Frontal cortex (tissue), 4 donors: ENCODE measurements around the gene SLX4. TPM values are rescaled to one million over a fixed set of nuclear protein-coding genes. Genes with fewer than 3 reads are reported as not detected.

ENCODE experiments used
- DNase-seq, 2 donors: peaks; one replicate each; pipeline ENCODE4 v3.0.0; 2012; ENCODE audit warnings: low spot score in 2 of 2
- FAIRE-seq: peaks from 2 replicates; lab custom pipeline; 2012; peaks lifted over from hg19 to GRCh38; lab: Jason Lieb, UNC
- total RNA-seq: library from RNA; depleted of rRNA; stranded (reverse); fragments of >200 nt; gene quantifications from one replicate; pipeline ENCODE4 v1.2.3, GENCODE V29; 2014
- donor health status: control.
- donor health status: control.
- donor health status: control.

The SLX4 gene
- total RNA-seq, 1 donor from 2014 or later, result 4.5 TPM

DNA sequence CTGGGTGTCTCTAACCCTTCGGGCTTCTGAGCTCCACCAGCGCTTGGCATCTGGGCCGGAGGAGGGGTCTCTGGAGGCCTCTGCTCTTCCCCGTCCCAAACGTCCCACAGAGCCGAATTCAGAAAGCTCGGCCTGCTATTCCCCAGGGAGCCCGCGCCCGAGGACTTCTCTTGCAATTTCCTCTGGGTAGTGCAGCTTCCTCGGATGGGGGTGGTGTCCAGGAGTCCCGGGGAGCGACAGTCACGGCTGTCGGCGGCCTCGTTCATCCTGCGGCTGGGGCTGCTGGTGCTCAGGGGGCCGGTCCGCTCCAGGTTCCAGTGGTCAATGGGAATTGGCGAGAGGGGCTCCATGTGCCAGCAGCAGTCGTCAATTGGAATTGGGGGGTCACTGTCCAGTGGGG lies 22.4 kb downstream of the SLX4 start:
- no peak for FAIRE-seq
- no peak for DNase-seq

- FAIRE-seq, result no peak
- no peak for DNase-seq
These were observed 23.8 kb downstream of the SLX4 start for GRCh38 chr16:3587547-3588110.

DNA sequence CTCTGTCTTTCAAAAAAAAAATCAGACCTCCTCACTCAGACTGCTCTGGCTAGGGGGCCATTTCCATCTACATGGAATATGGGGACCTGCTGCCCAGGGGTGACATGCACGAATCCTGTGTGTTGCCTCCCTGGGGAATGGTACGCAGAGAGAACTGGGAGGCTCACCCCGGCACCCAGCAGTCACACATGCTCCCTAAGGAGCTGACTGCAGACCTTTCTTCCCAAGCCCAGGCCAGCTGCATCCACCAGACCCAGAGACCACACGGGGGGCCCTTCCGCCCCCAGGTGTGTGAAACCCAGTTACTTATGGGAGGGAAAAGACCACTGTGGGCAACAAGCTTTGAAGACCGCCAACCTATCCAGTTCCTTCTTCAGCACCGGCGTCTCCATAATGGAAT lies 27.0 kb downstream of the SLX4 start:
- DNase-seq (no peak), FAIRE-seq (no peak)

DNA sequence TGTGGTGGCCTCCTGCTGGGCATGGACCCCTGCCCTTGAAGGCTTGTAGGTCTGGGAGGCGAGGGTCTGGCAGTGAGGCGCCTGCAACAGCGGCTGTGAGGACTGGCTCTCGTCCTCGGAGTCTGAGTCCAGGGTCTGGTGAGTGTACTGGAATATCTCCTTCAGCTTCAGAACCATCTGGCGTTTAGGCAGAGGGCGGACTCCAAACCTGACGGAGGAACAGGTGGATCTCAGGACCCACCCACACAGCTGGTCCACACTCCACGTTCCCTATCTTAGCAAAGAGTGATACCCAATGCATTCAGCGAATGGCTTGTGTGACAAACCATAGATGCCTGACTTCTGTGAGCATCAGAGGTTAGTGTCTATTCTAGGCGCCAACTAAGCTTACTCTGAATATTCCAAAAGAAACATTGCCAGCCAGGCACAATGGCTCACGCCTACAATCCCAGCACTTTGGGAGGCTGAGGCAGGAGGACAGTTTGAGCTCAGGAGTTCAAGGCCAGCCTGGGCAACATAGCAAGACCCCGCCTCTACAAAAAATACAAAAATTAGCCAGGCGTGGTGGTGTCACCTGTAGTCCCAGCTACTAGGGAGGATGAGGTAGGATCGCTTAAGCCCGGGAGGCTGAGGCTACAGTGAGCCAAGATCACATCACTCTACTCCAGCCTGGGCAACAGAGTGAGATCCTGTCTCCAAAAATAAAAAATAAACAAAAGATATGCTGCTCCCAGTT lies 27.9 kb downstream of the SLX4 start:
- no peak for FAIRE-seq
- DNase-seq, result no peak

DNA sequence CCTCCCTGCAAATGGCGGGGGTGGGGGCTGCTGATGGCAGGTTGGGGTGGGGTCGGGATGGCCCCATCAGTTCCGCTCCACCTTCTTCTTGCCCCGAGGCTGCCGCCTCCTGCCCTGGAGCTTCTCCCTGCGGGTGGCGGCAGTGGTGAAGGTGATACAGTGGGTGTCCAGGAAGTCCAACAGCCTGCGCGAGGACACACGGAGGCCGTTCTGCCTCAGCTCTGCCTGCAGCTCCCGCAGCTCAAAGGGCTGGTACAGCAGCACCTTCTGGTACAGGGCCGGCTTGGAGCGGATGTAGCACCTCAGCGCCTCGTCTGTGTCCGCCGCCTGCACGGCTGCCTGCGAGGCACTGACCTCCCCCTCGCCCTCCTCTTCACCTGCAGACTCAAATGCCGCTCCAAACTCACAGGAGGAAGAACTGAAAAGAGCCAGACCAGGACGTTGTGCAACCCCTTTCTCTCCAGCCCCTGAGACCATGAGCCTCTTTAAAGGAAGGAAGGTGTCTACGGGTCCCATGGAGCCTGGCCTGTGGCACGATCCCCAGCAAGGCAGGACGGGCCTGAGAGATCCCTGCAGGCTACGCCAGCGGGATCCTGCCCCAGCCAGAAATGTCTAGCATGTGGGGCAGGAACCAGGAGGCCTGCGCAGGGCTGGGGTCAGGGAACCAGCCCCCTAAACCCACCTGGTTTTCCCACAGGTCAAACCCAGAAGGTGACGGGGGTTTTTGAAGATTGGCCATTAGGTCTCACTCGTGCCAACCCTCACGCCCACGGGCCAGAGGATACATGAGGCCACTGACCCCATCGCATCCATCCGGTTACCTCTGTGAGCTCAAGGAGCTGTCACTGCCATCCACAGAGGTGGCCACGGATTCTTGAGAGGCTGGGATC lies 28.9 kb downstream of the SLX4 start:
- FAIRE-seq (no peak), DNase-seq (no peak)

DNA sequence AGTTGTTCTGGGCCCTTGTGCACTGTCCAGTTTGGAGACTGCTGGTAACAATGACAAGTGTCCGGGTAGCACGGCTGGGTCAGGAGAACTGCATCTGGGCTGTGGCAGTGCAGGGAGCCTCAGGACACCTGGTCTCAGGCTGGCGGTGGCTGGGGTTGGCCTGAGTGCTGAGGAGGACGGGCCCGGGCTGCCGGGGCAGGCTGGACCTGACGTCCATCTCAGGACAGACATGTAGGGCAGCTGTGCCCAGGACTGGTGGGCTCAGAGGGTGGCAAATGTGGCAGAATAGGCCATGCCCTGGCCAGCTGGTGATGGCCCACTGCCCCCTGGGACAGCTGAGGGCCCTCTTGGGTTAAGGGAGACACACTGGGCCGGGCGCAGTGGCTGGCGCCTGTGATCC lies 30.0 kb downstream of the SLX4 start:
- FAIRE-seq (no peak), DNase-seq (no peak)

DNA sequence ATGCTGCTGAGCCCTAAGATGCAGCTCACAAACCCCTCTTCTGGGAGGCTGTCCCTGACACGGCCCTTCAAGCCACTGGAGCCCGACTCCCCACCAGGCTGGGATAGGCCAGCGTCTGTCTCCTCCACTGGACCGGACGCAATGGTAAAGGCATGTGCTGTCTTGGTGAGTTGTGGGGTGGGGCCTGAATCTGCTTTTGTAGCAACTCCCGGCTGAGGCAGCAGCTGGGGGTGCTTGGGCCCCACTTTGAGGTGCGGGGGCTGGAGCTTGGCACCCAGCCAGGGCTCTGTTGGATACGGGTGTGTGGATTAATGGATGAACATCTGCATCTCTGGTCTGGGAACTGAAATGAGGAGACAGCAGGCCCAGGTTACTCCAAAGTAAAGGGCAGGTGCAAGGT lies 30.7 kb downstream of the SLX4 start:
- no peak for FAIRE-seq
- no peak for DNase-seq

GRCh38 chr16:3580251-3580651 lies 31.2 kb downstream of the SLX4 start:
- DNase-seq, result no peak
- FAIRE-seq, result no peak

GRCh38 chr16:3579776-3580175 lies 31.6 kb downstream of the SLX4 start:
- DNase-seq, result no peak
- FAIRE-seq, result no peak

DNA sequence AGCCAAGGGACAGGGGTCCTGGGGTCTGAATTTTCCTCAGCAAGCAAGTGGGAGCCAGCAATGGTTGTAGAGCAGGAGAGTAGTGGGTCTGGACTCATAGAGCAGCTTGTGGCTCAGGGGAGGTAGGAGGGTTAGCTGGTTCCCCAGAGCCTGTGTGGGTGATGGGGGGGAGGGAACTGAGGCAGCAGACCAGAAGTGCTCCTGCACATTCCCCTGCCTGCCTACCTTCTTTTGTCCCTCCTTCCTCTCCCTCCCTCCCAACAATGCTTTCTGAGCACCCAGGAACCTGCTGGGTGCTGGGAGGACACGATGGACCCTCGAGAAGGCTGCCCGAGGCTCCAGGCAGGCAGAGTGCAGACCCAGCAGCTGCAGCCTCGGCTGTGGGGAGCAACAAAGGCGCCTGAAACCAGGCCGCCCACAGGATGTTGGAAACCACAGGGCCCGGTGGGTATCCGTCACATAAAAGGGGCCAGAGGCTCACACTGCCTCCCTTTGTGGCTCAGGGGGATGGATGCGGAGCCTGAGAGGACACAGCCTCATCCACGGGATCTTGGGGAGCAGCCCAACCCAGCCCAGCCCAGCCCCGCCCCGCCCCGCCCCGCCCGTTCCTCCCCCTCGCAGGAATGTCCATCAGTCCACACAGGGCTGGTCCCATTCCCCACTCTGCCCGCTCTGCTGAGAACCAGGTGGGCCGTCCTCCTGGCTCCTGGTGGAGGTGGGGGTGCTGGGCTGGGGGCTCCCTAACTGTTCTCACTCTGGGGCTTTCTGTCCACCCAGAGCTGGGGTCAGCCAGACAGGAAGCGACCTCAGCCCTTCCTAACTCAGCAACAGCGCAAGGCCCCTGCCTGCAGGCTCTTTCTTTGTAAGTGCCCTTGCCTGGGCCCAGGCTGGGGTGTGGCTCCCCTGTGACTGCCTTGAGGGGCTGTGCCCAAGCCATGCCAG lies 32.5 kb downstream of the SLX4 start:
- FAIRE-seq, result no peak

GRCh38 chr16:3578121-3578520 lies 33.3 kb downstream of the SLX4 start:
- FAIRE-seq (no peak), DNase-seq (no peak)

More for the DNA sequence above, 32.5 kb downstream of the SLX4 start:
- no peak for DNase-seq

GRCh38 chr16:3577302-3577752 lies 34.1 kb downstream of the SLX4 start, which contains the start of gene NLRC3:
TSS of gene NLRC3 (minus strand) at chr16:3577403. CDS start at chr16:3565036, 12,367 bp downstream.
- DNase-seq (no peak), FAIRE-seq (no peak)

DNA sequence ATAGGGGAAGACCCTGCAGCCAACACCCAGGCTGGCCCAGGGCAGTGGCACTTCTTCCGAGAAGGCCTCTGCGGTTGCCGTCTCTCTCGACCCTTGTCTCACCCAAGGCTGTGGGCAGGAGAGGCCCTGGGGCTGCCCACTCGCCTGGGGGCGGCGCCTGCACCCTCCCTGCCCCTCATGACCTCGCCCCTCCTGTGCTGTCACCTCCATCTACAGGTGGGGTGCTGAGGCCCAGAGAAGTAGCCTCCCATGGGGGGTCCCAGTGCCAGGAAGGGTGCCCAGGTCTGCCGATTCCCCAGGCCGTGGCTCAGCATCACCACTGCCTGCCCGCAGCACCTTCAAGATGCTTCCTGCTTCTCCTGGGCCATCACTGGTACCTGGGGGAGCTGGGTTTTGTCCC lies 35.2 kb downstream of the SLX4 start:
- no peak for DNase-seq
- no peak for FAIRE-seq

DNA sequence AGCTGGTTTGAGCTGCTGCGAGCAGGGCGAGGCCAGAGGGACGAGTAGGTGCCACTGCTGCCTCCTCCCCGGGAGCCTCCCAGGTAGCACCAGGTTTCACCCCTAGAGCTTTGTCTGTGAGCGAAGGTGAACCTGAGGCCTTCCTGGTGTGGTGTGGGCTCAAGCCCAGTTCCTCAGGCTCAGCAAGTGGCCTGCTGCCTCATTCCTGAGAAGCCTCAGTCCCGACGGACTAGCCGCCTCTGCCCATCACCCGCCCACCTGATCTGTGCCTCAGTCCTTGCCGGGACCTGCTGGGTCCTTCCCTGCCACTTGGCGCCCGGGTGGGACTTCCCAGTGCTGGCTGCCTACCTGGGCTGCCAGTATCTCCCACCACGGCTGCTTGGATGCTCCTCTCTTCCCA lies 35.9 kb downstream of the SLX4 start:
- no peak for FAIRE-seq
- DNase-seq, result no peak

GRCh38 chr16:3574195-3574594 lies 37.2 kb downstream of the SLX4 start:
- DNase-seq (no peak), FAIRE-seq (no peak)

DNA sequence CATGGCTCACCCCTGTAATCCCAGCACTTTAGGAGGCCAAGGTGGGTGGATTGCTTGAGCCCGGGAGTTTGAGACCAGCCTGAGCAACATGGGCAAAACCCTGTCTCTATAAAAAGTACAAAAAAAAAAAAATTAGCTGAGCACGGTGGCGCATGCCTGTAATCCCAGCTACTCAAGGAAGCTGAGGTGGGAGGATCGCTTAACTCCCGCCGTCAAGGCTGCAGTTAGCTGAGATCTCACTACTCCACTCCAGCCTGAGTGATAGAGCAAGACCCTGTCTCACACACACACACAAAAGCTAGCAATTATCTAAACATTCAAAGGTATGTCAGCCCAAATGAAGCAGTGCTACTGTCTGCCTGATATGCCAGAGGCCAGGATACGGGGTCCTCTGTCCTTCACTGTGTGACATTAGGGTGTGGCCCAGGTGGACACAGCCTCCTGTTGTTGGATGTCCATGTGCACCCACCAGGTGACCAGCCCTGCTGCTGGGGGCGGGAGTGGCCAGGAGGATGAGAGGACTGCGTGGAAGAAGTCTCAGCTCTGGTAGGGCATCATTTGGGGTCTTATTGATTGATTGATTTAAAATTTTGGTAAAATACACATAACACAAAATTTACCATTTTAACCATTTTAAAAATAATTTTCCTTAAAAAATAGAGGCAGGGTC lies 38.1 kb downstream of the SLX4 start:
- FAIRE-seq (no peak), DNase-seq (no peak)

- DNase-seq (no peak), FAIRE-seq (no peak)
These were observed 40.9 kb downstream of the SLX4 start for GRCh38 chr16:3570420-3571062.

DNA sequence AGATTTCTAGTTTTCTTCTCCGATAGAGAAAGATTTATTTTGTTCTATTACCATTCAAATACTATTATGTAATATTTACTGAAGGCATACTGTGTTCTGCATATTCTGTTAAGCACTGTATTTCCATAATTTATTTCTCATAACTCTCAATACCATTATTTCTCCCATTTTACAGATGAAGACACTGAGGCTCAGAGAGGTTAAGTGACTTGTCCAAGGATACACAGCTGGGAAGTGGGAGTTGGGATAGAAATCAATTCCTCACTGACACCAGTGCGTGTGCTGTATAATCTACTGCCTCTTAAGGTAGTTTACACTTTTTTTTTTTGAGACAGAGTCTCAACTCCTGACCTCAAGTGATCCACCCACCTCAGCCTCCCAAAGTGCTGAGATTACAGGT lies 41.6 kb downstream of the SLX4 start:
- no peak for DNase-seq
- FAIRE-seq, result no peak

- no peak for DNase-seq
- no peak for FAIRE-seq
These were observed 44.4 kb downstream of the SLX4 start for GRCh38 chr16:3566990-3567389.
